ENCODE results near the gene ABHD13.
A peak's percentile ranks its signal among the peaks of the same experiment; 100 is the strongest.
"Not testable (repeated sequence)": the region's sequence is repeated elsewhere in the genome, so short reads cannot be mapped to it uniquely, and the experiment has no call there.

Gene ABHD13

DNA sequence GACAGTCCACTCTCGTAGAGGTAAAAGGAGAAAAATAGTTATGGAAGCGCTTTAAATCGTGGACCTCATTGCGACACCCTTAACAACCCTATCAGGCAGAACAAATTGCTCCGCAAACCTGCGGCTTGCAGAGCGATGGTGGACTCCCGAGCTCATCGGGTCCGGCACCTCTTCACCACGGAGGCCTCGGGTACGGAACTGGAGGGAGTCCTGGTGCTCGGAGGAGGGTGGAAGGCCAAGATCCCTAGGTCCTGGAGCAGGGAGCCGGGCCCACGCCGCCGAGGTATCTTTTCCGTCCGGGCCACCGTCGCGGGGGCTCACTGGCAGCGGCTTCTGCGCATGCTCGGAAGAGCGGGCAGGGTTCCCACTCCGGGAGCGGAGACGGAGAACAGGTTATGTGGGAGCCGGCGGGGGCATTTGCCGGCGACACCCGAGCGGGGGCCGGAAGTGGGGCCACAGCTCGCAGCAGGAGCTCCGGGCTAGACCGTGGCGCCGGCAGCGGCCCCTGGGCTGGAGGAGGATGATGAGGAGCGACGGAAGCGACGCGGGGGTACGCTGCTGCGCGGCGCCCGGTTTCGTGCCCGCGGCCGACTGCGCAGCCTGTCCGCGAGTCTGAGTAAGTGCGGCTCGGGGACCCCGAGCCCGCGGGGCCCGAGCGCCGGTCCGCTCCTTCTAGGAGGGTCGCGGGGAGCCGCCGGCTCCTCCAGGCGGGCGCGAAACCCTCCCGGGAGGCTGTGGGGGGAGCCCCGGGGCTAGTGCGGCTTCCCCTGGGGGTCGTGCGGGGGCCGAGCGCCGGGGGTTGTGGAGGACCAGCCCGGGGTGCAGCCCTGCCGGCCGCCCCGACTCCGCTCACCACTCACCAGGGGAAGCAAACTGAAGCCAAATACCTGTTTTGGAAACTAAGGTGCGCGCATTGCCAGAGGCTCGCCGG, at the start of gene ABHD13:
Gene ABHD13 (plus strand): TSS at position 349 of the 931 bp plus-strand sequence. CDS start 10,827 bp downstream, outside the sequence.
- peak; percentile 86 for DNase-seq (ENCODE audit: low read depth)

DNA sequence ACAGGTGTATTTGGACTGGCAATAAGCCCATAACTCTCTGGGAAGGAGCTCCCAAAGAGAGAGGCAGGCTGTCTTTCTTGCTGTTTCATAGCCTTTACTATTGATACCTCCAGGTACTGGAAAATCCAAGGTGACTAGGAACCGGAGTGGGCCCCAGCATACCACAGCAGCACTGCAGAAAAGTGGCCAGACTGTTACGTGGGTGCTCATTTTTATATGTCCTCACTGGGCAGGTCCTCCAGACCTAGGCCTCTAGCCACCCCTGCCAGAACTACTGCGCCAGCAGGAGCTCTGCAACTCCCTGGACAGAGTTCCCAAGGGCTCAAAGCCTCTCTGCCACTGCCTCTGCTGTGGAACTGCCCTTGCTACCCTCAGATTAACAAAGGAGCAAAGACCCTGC, 49.3 kb upstream of the ABHD13 start:
- DNase-seq (ENCODE audit: low read depth), result no peak

GRCh38 chr13:108176685-108177274, 41.4 kb upstream of the ABHD13 start:
- peak; percentile 56 for DNase-seq (ENCODE audit: low read depth)

DNA sequence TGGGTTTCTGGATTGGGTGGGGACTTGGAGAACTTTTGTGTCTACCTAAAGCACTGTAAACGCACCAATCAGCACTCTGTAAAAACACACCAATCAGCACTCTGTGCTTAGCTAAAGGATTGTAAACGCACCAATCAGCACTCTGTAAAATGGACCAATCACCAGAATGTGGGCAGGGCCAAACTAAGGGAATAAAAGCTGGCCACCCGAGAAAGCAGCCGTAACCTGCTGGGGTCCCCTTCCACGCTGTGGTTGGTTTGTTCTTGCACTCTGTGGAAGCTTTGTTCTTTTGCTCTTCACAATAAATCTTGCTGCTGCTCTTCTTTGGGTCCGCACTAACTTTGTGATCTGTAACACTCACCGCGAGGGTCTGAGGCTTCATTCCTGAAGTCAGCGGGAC, 40.1 kb upstream of the ABHD13 start:
- DNase-seq (ENCODE audit: low read depth), result no peak

- DNase-seq (ENCODE audit: low read depth), result no peak
Observed at GRCh38 chr13:108182652-108183051, 35.5 kb upstream of the ABHD13 start.

- no peak for DNase-seq (ENCODE audit: low read depth)
Observed at GRCh38 chr13:108185223-108185622, 33.0 kb upstream of the ABHD13 start.

- DNase-seq (ENCODE audit: low read depth), result no peak
Observed at GRCh38 chr13:108188260-108188659, 29.9 kb upstream of the ABHD13 start.

DNA sequence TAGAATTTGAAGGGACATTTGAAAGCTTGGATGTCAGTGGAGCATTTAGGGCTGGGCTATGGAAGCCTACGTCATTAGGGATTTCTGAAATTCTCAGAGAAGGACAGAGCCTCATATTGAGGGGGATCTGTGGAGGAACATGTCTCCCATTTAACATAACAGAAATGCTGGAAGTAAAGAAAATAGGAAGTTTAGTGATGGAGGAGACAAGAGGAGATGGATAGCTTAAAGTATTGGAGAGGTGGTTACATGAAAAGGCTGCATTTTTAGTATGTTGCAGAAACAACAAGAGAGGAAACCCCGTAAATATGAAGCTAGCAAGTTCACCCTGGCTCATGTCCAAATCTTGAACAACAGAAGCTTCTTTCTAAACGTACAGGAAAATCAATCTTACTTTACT, 27.3 kb upstream of the ABHD13 start:
- no peak for DNase-seq (ENCODE audit: low read depth)

DNA sequence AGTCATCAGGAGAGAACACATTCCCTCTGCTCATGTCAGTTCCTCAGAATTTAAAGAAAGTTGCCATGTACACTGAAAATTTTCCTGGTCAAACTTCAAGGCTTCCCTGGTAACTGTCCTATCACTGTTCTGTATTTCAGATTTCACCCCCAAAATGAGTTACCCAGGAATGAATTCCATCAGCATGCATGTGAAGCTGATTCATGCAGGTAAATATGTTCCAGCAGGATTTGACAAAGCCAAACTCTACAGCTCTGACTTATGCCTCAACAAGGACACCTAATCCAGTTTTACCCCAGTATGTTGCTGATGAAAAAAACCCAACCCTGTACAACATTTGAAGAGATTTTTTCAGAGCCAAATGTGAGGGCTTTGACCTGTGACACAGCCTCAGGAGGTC, 24.4 kb upstream of the ABHD13 start:
- no peak for DNase-seq (ENCODE audit: low read depth)

- DNase-seq (ENCODE audit: low read depth), result no peak
Observed at GRCh38 chr13:108194435-108194936, 23.7 kb upstream of the ABHD13 start.

DNA sequence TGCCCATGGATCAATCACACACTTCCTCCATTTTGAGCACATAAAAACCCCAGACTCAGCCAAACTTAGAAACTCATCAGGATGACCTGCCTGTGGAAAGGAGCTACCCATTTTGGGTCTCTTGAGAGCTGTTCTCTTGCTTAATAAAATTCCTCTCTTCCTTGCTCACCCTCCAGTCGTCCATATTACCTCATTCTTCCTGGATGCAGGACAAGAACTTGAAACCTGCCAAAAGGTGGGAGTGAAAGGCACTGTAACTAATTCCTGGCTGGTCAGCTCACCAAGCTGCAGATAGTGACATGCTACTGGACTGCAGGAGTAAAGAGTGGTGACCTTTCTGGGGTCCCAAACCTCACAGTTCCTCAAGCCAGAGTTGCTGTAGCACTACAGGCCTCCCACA, 23.0 kb upstream of the ABHD13 start:
- DNase-seq (ENCODE audit: low read depth), result no peak

- no peak for DNase-seq (ENCODE audit: low read depth)
Observed at GRCh38 chr13:108195861-108196260, 22.3 kb upstream of the ABHD13 start.

DNA sequence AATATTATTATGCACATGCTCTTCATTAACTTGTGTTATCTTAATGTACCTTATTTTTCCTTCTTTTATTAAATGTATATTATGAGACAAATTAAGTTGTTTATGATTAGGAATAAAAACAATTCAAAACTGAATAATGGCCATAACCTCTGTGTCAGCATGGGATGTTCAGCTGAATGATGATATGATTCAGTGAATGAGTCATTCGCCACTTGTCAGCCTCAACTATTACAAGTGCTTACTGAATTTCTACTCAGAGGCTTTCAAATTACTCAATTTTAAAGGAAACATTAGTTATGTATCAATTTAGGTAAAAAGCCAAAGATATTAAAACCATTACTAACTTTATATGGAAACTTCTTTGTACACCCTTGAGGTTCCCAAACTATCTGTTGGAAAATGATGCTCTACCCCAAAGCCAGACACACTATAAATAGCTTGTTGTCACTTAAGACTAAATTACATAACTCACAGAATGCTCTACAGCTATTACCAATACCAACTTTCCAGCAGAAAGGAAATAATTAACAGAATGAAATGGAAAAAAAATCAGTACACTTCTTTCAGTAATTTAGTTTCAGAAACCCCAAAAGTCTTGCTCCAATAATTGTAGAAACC, 17.3 kb upstream of the ABHD13 start:
- DNase-seq (ENCODE audit: low read depth), result no peak

DNA sequence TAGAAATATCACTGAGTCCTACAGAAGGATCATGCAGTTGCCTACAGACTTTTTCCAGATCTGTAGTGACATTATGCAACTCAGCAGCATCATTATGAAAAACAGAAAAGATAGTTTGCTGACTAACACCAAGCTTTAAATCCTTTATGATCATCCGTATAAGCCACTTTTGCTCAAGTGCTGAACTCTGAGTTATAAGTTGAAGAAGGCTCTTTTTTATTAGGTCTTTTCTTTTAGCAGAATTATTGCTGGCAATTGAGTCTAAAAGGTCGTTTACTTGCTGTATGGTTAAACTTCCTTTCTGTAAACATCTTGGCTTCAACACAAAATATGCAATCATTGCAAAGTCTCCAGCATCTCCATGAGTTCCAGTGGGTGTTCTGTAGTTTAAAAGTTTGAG, 7.6 kb upstream of the ABHD13 start:
- DNase-seq (ENCODE audit: low read depth), result no peak

DNA sequence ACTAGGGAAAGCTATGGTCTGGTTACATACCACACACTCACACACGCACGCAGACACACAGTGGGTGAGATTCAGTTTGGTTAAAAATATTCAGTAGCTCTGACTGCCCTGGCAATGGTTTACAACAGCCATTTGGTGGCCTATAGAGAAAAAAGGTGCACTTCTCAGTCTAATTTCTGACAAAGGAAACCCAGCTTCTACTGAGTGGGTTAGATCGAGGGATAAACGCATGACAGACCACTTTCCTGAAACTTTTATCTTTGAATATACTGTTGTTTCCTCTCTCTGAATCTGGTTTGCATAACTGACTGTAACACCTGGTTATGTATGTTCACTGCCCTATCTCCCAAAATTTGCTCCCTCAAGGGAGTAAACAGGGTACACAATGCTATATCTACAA, 5.3 kb upstream of the ABHD13 start:
- no peak for DNase-seq (ENCODE audit: low read depth)

GRCh38 chr13:108213946-108214345, 4.2 kb upstream of the ABHD13 start:
- no peak for DNase-seq (ENCODE audit: low read depth)

DNA sequence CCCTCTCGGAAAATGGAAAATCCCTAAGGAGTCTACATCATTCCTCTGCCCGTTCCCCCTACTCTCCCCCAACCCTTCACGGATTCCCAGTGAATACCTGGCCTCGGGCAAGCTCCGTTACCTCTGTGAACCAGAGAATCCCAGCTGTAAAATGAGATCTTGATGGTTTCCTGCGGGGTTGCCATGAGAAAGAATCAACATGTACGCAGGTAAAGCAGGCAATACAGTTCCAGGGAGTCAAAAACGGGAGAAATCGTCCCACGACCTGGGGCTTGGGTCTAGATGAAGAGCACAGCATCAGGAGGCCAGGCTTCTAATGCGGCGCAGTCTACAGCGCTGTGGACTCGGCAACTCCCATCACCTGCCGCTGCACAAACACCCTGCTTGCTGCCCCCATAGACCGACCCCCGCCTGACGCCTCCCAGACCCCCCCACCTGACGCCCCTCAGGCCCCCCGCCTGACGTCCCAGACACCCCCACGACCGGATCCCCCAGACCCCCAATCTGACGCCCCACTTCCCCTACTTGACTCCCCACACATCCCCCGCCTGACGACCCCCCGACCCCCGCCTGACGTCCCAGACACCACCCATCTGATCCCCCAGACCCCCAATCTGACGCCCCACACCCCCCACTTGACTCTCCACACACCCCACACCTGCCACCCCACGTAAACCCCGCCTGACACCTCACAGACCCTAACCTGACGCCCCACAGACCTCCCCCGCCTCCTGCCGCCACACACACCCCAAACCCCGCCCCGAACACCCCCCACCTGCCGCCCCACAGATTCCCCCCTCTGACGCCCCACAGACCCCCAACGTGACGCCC, 3.5 kb upstream of the ABHD13 start:
- peak; percentile 4 for DNase-seq (ENCODE audit: low read depth)

GRCh38 chr13:108215436-108215835, 2.8 kb upstream of the ABHD13 start, which contains the start of gene LIG4:
TSS of gene LIG4 (minus strand) at chr13:108215536. CDS start at chr13:108211268, 4,268 bp downstream.
- peak; percentile 82 for DNase-seq (ENCODE audit: low read depth)

GRCh38 chr13:108217307-108218043, 717 bp upstream of the ABHD13 start:
- DNase-seq (ENCODE audit: low read depth), result not testable (repeated sequence)

DNA sequence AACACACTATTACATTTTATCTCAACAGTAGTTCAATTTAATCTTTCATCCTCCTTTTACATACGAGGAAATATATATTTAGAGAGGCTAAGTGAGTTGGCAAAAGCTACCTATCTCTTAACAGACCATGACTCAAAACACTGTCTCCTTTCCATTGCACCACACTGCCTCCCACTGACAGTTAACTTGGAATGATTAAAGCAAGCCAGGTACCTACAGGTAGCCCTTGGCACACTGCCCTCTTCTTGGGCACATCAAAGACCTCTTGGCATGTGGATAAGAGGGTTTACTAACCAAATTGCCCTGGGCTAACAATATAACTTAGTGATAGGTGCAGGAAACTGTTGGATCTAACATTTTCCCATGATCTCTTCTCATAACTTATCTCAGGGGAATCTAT, 1.8 kb downstream of the ABHD13 start:
- DNase-seq (ENCODE audit: low read depth), result peak; percentile 6
